Body of pancreas (tissue), 4 donors: Measurements from ENCODE around the gene CTNNBIP1.

Experiments used
- POLR2A ChIP-seq, 3 donors: fragments of 450-650 bp; IDR thresholded peaks; one replicate each; pipeline ENCODE4 v1.6.1; 2016; ENCODE audit warnings: antibody characterized with exemption in 3 of 3, mild to moderate bottlenecking in 2 of 3
- TF ChIP-seq, protein P1 (sequence below), 7 experiments: fragments of 450-650 bp in 4 of 7; fragments of 200-600 bp in 3 of 7; sonication (generic) in 3 of 7; IDR thresholded peaks; one replicate each; pipeline ENCODE4 v1.5.1; 2016 to 2019; ENCODE audit warnings: antibody characterized with exemption in 7 of 7

DNA sequence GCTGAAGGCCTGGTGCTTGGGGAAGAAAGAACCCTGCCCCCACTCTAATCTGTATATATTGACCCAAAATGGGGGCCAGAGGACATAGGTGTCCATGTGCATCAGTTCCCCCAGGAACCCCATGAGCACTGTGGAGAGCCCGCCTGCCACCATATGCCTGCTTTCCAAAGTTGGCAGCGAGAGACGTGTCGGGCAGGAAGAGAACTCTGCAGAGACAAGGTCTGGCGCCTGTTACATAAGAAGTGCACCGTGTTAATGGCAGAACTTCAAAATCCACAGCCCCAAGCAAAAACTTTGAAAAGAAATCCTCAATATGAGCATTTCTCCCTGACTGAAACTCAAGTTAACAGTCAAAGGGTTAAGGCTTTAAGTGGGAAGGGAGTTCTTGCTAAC, 8.0 kb downstream of the CTNNBIP1 start:
- TF ChIP-seq, protein P1, sequence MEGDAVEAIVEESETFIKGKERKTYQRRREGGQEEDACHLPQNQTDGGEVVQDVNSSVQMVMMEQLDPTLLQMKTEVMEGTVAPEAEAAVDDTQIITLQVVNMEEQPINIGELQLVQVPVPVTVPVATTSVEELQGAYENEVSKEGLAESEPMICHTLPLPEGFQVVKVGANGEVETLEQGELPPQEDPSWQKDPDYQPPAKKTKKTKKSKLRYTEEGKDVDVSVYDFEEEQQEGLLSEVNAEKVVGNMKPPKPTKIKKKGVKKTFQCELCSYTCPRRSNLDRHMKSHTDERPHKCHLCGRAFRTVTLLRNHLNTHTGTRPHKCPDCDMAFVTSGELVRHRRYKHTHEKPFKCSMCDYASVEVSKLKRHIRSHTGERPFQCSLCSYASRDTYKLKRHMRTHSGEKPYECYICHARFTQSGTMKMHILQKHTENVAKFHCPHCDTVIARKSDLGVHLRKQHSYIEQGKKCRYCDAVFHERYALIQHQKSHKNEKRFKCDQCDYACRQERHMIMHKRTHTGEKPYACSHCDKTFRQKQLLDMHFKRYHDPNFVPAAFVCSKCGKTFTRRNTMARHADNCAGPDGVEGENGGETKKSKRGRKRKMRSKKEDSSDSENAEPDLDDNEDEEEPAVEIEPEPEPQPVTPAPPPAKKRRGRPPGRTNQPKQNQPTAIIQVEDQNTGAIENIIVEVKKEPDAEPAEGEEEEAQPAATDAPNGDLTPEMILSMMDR (IDR thresholded peaks at IDR 0.05): no peak
- no peak for TF ChIP-seq POLR2A (IDR thresholded peaks at IDR 0.05)
